GM12878 (cell line): Measurements from ENCODE around the gene CRYBA2.

Experiments
- ATF3 ChIP-seq: IDR thresholded peaks from 2 replicates; pipeline ENCODE4 v1.6.1; 2011; ENCODE audit warnings: low read depth, mild to moderate bottlenecking, low read length, moderate library complexity, borderline replicate concordance; ENCODE audit errors: extremely low read depth
- CTCF ChIP-seq, 3 experiments: IDR thresholded peaks in 2 of 3; conservative IDR thresholded peaks in 1 of 3; 2 replicates each; pipeline ENCODE4 v1.5.1; 2011; ENCODE audit warnings: low read depth in 3 of 3, low read length in 3 of 3, mild to moderate bottlenecking in 3 of 3, control low read depth in 2 of 3, moderate library complexity in 2 of 3, inconsistent platforms in 1 of 3, mixed read lengths in 1 of 3; ENCODE audit not compliant: control insufficient read depth in 2 of 3, insufficient read depth in 1 of 3; ENCODE audit errors: extremely low read depth in 1 of 3
- EGR1 ChIP-seq, 2 experiments: IDR thresholded peaks; 1 replicate in 1 of 2; 2 replicates in 1 of 2; pipeline ENCODE4 v1.6.1; 2011 to 2012; ENCODE audit warnings: low read depth in 2 of 2, low read length in 2 of 2, borderline replicate concordance in 1 of 2, mild to moderate bottlenecking in 1 of 2, moderate library complexity in 1 of 2
- EP300 ChIP-seq, 2 experiments: fragments of 150-350 bp in 1 of 2; IDR thresholded peaks; 2 replicates each; pipeline ENCODE4 v1.6.1; 2011 to 2012; ENCODE audit warnings: low read depth in 2 of 2, low read length in 2 of 2, borderline replicate concordance in 1 of 2, improper control_type of control experiment in 1 of 2, inconsistent platforms in 1 of 2; ENCODE audit not compliant: control insufficient read depth in 1 of 2
- EZH2 ChIP-seq: IDR thresholded peaks from 2 replicates; pipeline ENCODE4 v1.6.1; 2012; ENCODE audit warnings: low read depth, mild to moderate bottlenecking, control low read depth, inconsistent platforms, low read length, borderline replicate concordance; ENCODE audit not compliant: control insufficient read depth
- NFXL1 ChIP-seq: fragments of 450-650 bp; IDR thresholded peaks from 2 replicates; pipeline ENCODE4 v1.6.1; 2017; ENCODE audit warnings: antibody characterized with exemption, mild to moderate bottlenecking, borderline replicate concordance
- USF2 ChIP-seq: IDR thresholded peaks from 2 replicates; pipeline ENCODE4 v1.6.1; 2011; ENCODE audit warnings: low read depth, low read length, improper control_type of control experiment, borderline replicate concordance
- YY1 ChIP-seq: IDR thresholded peaks from 2 replicates; pipeline ENCODE4 v1.6.1; 2011; ENCODE audit warnings: low read depth, mild to moderate bottlenecking, low read length

GRCh38 chr2:218944759-218945404 is 48.3 kb downstream of the CRYBA2 start:
- TF ChIP-seq EGR1 (IDR thresholded peaks at IDR 0.05; ENCODE audit: borderline replicate concordance in 1 of 2, low read depth in 2 of 2, low read length in 2 of 2) = no peak
- TF ChIP-seq EZH2 = no peak
- no peak for TF ChIP-seq USF2
- TF ChIP-seq NFXL1 = no peak
- TF ChIP-seq CTCF (IDR thresholded peaks at IDR 0.05 in 2 of 3, conservative IDR thresholded peaks at IDR 0.05 in 1 of 3; ENCODE audit: control insufficient read depth in 2 of 3, extremely low read depth in 1 of 3, insufficient read depth in 1 of 3, low read depth in 3 of 3, low read length in 3 of 3) = no peak
- no peak for TF ChIP-seq ATF3
- no peak for TF ChIP-seq EP300 (IDR thresholded peaks at IDR 0.05; ENCODE audit: borderline replicate concordance in 1 of 2, control insufficient read depth in 1 of 2, low read depth in 2 of 2, low read length in 2 of 2)
- no peak for TF ChIP-seq YY1
